Stimulated activated CD4-positive, alpha-beta T cell treated with anti-CD3 and anti-CD28 coated beads, Interleukin-4, amount 100 ng/mL, for 1 hour (primary cell): ENCODE data around the gene BOLA3.
"Not testable (repeated sequence)": the region's sequence is repeated elsewhere in the genome, so short reads cannot be mapped to it uniquely, and the experiment has no call there.

Source experiments
- DNase-seq: peaks from one replicate; pipeline ENCODE4 v3.0.0-alpha.2; 2020

Gene BOLA3

DNA sequence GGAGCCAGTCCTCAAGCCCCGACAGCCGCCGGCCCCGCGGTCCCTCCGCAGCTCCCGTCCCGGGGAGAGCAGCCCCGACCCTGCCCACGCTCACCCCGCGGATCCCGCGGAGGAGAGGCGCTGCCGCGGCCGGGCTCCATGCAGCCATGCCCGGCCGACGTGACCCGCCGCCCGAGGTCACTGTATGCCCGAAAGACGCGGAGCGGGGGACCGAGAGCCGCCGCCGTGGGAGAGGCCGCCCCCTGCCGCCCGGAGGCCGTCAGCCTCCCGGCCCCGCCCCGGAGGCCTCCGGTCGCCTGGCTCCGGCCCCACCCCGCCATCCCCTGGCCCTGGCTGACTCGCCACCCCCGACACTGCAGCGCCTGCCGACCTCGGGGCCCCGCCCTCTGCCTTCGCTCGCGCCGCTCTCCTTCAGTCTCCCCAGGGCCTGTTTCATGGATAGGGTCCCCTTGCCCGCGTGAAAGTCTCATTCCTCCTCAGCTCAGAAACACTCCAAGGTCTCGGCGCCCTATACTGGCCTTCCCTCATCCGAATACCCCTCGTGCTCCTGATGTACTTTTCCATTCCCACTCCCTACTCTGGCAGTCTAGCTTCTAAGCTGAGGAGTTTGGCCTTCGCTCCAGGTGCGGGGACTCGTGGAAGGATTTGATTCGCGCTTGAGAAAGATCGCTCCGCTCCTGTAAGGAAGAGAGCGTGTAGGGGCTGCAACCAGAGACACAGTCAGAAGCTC is at the start of gene BOLA3:
BOLA3 (minus strand) TSS at position 186 of the 730 bp plus-strand sequence; CDS start at position 148, 38 bp downstream.
- DNase-seq = peak; percentile 84

GRCh38 chr2:74197049-74197448 is 49.3 kb upstream of the BOLA3 start:
- DNase-seq = no peak

- DNase-seq = no peak
Measured at GRCh38 chr2:74194799-74195198, 47.1 kb upstream of the BOLA3 start.

DNA sequence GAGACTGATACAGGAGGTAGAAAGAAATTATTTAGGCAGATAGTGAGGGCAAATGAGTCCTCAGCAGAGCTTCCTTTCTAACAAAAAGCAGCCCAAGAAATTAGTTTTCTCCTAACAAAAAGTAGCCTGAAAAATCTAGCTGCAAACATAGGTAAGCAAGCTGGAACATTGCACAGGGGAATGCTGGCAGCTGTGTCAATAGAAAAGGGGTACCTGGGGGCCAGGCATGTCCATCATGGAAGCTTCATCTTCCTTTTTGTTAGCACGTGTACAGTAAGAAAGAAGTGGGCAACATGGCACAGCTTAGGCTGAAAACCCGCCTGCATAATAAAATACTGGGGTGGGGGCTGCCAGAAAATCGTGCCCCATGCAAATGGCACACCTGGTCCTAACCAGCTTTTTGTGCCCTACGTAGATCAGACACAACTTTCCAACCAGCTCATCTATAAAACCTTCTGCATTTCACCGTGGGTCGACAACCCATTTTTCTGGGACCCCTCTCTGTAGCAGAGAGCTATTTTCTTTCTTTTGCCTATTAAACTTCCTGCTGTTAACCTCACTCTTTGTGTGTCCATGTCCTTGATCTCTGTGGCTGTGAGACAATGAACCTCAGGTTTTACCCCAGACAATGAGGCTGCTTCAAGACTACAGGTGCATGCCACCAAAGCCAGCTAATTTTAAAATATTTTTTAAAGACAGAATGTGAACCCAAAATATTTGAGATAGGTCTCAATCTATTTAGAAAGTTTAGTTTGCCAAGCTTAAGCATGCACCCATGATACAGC is 44.1 kb upstream of the BOLA3 start:
- no peak for DNase-seq

DNA sequence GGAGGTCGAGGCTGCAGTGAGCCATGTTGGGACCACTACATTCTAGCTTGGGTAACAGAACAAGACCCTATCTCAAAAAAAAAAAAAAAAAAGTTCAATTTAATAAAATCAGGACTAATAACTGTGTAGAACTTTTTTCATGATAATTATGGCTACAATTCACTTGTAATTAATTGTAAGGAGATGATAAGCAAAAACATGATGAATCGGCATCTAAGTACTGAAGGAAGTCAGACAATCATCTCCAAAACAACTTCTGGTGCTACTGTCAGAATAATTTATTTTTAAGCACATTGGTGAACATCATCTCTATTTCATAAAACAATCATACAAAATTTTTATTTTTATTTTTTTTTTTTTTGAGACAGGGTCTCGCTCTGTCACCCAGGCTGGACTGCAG is 41.0 kb upstream of the BOLA3 start:
- DNase-seq = no peak

DNA sequence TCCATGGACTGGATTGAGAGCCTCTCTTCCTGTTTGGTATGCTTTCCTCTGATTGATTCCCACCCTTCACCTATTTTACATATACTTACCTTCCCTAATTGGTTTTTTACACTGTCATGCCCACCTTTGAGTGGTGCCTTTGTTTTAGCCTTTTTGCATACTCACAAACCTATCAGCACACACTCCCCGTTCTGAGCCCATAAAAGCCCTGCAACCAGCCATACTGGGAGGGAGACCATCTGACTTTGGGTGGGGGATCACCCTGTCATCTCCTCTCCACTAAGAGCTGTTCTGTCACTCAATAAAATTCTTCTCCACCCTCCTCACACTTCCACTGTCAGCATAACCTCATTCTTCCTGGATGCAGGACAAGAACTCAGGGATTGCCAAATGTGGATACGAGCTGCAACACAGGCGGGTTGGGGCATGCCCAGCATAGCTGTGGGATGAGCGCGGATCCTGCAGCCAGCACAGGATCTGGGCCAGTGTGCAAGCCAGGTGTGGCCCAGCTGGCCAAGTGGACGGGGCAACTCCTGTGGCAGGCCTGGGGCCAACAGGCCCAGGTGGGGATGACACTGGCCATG is 40.4 kb upstream of the BOLA3 start:
- no peak for DNase-seq

DNA sequence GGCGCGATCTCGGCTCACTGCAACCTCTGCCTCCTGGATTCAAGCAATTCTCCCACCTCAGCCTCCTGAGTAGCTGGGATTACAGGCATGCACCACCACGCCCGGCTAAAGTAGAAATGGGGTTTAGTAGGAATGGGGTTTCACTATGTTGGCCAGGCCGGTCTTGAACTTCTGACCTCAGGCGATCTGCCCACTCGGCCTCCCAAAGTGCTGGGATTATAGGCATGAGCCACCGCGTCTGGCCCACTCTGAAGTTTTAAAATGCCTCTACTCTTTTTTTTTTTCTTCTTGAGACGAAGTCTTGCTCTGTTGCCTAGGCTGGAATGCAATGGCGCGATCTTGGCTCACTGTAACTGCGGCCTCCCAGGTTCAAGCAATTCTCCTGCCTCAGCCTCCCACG is 39.0 kb upstream of the BOLA3 start:
- DNase-seq = not testable (repeated sequence)

DNA sequence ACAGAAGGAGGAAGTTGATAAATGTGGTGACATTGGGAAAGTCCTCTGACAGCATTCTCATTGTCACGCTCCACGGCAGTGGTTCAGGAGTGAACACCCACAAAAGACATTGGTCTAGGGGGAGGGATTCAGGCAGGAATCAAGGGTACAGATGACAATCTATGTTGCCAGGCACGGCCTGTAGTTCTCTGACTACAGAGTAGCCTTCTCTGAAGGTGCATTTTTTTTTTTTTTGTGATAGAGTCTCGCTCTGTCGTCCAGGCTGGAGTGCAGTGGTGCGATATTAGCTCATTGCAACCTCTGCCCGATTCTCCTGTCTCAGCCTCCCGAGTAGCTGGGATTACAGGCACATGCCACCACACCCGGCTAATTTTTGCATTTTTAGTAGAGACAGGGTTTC is 38.3 kb upstream of the BOLA3 start:
- DNase-seq = peak; percentile 21

- DNase-seq = no peak
Measured at GRCh38 chr2:74183878-74184277, 36.2 kb upstream of the BOLA3 start.

- no peak for DNase-seq
Measured at GRCh38 chr2:74181739-74182138, 34.0 kb upstream of the BOLA3 start.

- DNase-seq = no peak
Measured at GRCh38 chr2:74179063-74179865, 31.6 kb upstream of the BOLA3 start.

- DNase-seq = peak; percentile 96
Measured at GRCh38 chr2:74178211-74179062, 30.7 kb upstream of the BOLA3 start, which contains the start of gene MOB1A. Gene MOB1A, minus strand, starts transcription at chr2:74178879. Its CDS starts 205 bp downstream, at chr2:74178674.

DNA sequence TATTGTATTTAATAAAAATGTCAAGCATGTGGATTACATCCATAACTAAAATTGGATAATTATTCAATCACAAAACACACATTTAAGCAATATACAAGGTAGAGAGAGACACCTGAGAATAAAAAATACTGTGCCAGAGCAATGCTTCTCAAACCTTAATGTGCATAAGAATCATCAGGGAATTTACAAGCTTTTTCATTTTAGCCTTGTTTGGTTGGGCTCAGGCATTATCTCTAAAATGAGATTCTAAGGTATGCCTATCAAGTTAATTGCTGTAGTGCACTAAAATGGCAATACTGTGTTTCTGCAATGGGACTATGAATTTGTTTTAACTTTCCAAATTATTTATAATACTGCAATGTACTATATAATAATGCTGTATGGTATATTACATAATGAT is 30.0 kb upstream of the BOLA3 start:
- no peak for DNase-seq

GRCh38 chr2:74174909-74175308 is 27.2 kb upstream of the BOLA3 start:
- no peak for DNase-seq

DNA sequence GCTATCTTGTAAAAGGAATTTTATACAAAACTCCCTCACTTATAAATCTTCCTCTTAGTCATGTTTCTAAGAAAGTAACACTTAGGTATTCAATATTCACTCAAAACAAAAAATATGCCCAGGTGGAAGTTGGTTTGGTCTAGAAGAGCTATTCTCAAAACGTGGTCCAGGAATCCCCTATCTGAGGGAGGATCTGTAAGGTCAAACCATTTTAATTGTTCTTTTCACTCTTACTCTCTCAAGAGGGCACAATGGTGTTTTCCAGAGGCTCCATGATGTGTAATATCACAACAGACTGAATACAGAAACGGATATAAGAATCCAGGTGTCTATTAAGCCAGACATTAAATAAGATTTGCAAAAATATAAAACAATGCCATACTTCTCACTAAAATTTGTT is 21.0 kb upstream of the BOLA3 start:
- no peak for DNase-seq

GRCh38 chr2:74164761-74165160 is 17.0 kb upstream of the BOLA3 start:
- DNase-seq = no peak

- DNase-seq = no peak
Measured at GRCh38 chr2:74162951-74163350, 15.2 kb upstream of the BOLA3 start.

GRCh38 chr2:74155830-74156229 is 8.1 kb upstream of the BOLA3 start:
- DNase-seq = no peak

DNA sequence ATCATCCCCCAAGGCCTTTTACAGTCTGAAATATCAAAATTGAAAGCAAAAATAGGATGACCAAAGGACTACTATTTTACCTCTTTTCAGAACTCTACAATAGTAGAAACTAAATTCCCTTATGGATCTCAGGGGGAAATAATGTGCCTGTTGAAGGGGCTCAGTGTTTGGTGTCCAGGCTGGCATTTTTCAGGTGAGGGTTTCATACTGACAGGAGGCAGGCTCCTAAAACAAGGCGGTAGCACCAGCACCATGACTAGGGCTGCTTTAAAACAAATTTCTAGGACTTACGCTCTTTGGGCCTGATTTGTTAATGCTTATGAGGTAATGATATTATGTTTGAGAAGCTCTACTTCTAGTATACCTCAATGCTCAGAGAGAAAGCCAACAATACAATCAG is 5.2 kb upstream of the BOLA3 start:
- no peak for DNase-seq

GRCh38 chr2:74149570-74150319 is 2.0 kb upstream of the BOLA3 start:
- DNase-seq = no peak

- no peak for DNase-seq
Measured at GRCh38 chr2:74149247-74149525, 1.5 kb upstream of the BOLA3 start.
